ENCODE data around the gene FGD2. TPM values are rescaled to one million over a fixed set of nuclear protein-coding genes. Genes with fewer than 3 reads are reported as not detected.

Gene FGD2
- total and polyA plus RNA-seq, 4 donors: 20.4 to 76.7 (median 40.1) TPM

DNA sequence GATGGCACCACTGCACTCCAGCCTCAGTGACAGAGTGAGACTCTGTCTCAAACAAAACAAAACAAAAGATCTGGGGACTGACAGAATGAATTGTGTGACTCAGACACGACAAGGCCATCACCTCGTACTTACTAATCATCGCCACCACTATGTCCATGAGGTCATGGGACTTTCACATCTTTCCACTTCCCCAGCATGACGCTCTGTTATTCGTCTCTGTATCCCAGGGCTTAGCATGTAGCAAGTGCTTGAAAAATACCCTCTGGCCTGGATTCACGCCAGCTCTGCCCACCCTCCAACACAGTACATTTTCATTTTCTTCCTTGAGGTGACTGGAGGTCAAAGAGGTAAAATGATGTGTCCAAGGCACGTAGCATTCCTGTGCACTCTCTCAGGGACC lies 27.8 kb downstream of the FGD2 start:
- no peak overlapping the region for H3K4me3 ChIP-seq
- H3K36me3 ChIP-seq (ENCODE audit: control insufficient read depth in 4 of 4, insufficient read depth in 4 of 4, low read length in 4 of 4): no peaks in the 10 kb centered on the region
- no peak overlapping the region for H3K27ac ChIP-seq (ENCODE audit: low read depth in 1 of 2, low read length in 1 of 2)
- H3K9me3 ChIP-seq (ENCODE audit: control insufficient read depth in 4 of 4, insufficient read depth in 3 of 4, low read length in 3 of 4): no peaks in the 10 kb centered on the region
- DNase-seq (no peak), ATAC-seq (ENCODE audit: insufficient read depth, low FRiP score) (no peak)
- no peaks in the 10 kb centered on the region for H3K4me1 ChIP-seq (ENCODE audit: control insufficient read depth in 5 of 5, insufficient read depth in 5 of 5, low read length in 5 of 5)
- no peaks in the 10 kb centered on the region for H3K27me3 ChIP-seq (ENCODE audit: control insufficient read depth in 3 of 3, insufficient read depth in 3 of 3, low read length in 2 of 3)
- H3K9ac ChIP-seq (ENCODE audit: insufficient read depth in 1 of 2, low read length in 2 of 2): no peak overlapping the region
- TF ChIP-seq, protein P1, sequence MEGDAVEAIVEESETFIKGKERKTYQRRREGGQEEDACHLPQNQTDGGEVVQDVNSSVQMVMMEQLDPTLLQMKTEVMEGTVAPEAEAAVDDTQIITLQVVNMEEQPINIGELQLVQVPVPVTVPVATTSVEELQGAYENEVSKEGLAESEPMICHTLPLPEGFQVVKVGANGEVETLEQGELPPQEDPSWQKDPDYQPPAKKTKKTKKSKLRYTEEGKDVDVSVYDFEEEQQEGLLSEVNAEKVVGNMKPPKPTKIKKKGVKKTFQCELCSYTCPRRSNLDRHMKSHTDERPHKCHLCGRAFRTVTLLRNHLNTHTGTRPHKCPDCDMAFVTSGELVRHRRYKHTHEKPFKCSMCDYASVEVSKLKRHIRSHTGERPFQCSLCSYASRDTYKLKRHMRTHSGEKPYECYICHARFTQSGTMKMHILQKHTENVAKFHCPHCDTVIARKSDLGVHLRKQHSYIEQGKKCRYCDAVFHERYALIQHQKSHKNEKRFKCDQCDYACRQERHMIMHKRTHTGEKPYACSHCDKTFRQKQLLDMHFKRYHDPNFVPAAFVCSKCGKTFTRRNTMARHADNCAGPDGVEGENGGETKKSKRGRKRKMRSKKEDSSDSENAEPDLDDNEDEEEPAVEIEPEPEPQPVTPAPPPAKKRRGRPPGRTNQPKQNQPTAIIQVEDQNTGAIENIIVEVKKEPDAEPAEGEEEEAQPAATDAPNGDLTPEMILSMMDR (IDR thresholded peaks at IDR 0.05; ENCODE audit: control extremely low read depth, extremely low read depth): no peak
- 69 to 71% methylated on average over 7 of the region's 7 CpGs for WGBS, 2 donors

- H3K9me3 ChIP-seq (ENCODE audit: control insufficient read depth in 4 of 4, insufficient read depth in 3 of 4, low read length in 3 of 4): no peaks in the 10 kb centered on the region
- TF ChIP-seq, protein P1 (IDR thresholded peaks at IDR 0.05; ENCODE audit: control extremely low read depth, extremely low read depth): no peak
- 62 to 73% methylated on average over 8 of the region's 8 CpGs for WGBS, 2 donors
- H3K27me3 ChIP-seq (ENCODE audit: control insufficient read depth in 3 of 3, insufficient read depth in 3 of 3, low read length in 2 of 3): no peaks in the 10 kb centered on the region
- no peak overlapping the region for H3K9ac ChIP-seq (ENCODE audit: insufficient read depth in 1 of 2, low read length in 2 of 2)
- H3K4me1 ChIP-seq (ENCODE audit: control insufficient read depth in 5 of 5, insufficient read depth in 5 of 5, low read length in 5 of 5): peaks cover 0 to 2% (median 0%) of the 10 kb centered on the region in 5 donors
- DNase-seq: no peak
- no peak overlapping the region for H3K4me3 ChIP-seq
- ATAC-seq (ENCODE audit: insufficient read depth, low FRiP score): no peak
- H3K36me3 ChIP-seq (ENCODE audit: control insufficient read depth in 4 of 4, insufficient read depth in 4 of 4, low read length in 4 of 4): no peaks in the 10 kb centered on the region
- H3K27ac ChIP-seq (ENCODE audit: low read depth in 1 of 2, low read length in 1 of 2): no peak overlapping the region
Observed at GRCh38 chr6:37033819-37034795, 28.7 kb downstream of the FGD2 start.

DNA sequence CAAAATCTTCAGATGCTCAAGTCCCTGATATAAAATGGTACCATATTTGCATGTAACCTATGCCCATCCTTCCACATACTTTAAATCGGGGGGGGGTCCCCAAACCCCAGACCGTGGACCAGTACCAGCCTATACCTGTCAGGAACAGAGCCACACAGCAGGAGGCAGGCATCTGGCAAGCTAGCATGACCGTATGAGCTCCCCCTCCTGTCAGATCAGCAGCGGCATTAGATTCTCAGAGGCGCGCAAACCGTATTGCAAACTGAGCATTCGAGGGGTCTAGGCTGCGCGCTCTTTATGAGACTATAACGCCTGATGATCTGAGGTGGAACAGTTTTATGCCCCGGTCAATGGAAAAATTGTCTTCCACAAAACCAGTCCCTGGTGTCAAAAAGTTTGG lies 30.7 kb downstream of the FGD2 start:
- Histone ChIP-seq H3K9ac (ENCODE audit: insufficient read depth in 1 of 2, low read length in 2 of 2) (no peak overlapping the region), H3K36me3 (ENCODE audit: control insufficient read depth in 4 of 4, insufficient read depth in 4 of 4, low read length in 4 of 4) (no peaks in the 10 kb centered on the region), H3K27ac (ENCODE audit: low read depth in 1 of 2, low read length in 1 of 2) (no peak overlapping the region), H3K9me3 (ENCODE audit: control insufficient read depth in 4 of 4, insufficient read depth in 3 of 4, low read length in 3 of 4) (no peaks in the 10 kb centered on the region), H3K4me1 (ENCODE audit: control insufficient read depth in 5 of 5, insufficient read depth in 5 of 5, low read length in 5 of 5) (peaks cover 0 to 2% (median 0%) of the 10 kb centered on the region in 5 donors), H3K4me3 (no peak overlapping the region), H3K27me3 (ENCODE audit: control insufficient read depth in 3 of 3, insufficient read depth in 3 of 3, low read length in 2 of 3) (no peaks in the 10 kb centered on the region)
- TF ChIP-seq, protein P1 (IDR thresholded peaks at IDR 0.05; ENCODE audit: control extremely low read depth, extremely low read depth): no peak
- ATAC-seq (ENCODE audit: insufficient read depth, low FRiP score): no peak
- 74 to 75% methylated on average over 12 of the region's 12 CpGs for WGBS, 2 donors
- no peak for DNase-seq
